PFSK-1 (cell line): ENCODE results near the gene EPN3.

Experiments
- FOXP2 ChIP-seq: optimal IDR thresholded peaks from 2 replicates; pipeline ENCODE3; 2011; ENCODE audit warnings: borderline replicate concordance, control low read depth, inconsistent platforms; ENCODE audit not compliant: insufficient read depth; ENCODE audit errors: extremely low read length, extremely low read depth
- POLR2AphosphoS5 ChIP-seq: IDR thresholded peaks from 2 replicates; pipeline ENCODE4 v1.6.1; 2012; ENCODE audit warnings: low read depth, mild to moderate bottlenecking, control low read depth, low read length, moderate library complexity
- SIN3A ChIP-seq: IDR thresholded peaks from 2 replicates; pipeline ENCODE4 v1.6.1; 2012; ENCODE audit warnings: mild to moderate bottlenecking, low read length, moderate library complexity, borderline replicate concordance; ENCODE audit not compliant: insufficient read depth
- TAF1 ChIP-seq: IDR thresholded peaks from 2 replicates; pipeline ENCODE4 v1.6.1; 2012; ENCODE audit warnings: low read length, control low read depth, borderline replicate concordance; ENCODE audit not compliant: insufficient read depth
- TF ChIP-seq, protein P1 (sequence below), 2 experiments: IDR thresholded peaks; 2 replicates each; pipeline versions ENCODE4 v1.6.1 to v1.8.0; 2011 to 2012; ENCODE audit warnings: low read depth in 2 of 2, low read length in 2 of 2, control low read depth in 1 of 2, inconsistent platforms in 1 of 2, mild to moderate bottlenecking in 1 of 2, moderate library complexity in 1 of 2; ENCODE audit not compliant: insufficient read depth in 1 of 2

DNA sequence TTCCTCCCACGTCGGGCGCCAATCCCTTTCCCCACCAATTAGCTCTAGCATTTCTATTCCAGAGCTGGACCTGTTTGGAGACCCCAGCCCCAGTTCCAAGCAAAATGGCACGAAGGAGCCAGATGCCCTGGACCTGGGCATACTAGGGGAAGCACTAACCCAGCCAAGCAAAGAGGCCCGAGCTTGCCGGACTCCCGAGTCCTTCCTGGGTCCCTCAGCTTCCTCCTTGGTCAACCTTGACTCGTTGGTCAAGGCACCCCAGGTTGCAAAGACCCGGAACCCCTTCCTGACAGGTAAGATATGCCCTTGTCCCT lies 8.8 kb downstream of the EPN3 start:
- TF ChIP-seq, protein P1, sequence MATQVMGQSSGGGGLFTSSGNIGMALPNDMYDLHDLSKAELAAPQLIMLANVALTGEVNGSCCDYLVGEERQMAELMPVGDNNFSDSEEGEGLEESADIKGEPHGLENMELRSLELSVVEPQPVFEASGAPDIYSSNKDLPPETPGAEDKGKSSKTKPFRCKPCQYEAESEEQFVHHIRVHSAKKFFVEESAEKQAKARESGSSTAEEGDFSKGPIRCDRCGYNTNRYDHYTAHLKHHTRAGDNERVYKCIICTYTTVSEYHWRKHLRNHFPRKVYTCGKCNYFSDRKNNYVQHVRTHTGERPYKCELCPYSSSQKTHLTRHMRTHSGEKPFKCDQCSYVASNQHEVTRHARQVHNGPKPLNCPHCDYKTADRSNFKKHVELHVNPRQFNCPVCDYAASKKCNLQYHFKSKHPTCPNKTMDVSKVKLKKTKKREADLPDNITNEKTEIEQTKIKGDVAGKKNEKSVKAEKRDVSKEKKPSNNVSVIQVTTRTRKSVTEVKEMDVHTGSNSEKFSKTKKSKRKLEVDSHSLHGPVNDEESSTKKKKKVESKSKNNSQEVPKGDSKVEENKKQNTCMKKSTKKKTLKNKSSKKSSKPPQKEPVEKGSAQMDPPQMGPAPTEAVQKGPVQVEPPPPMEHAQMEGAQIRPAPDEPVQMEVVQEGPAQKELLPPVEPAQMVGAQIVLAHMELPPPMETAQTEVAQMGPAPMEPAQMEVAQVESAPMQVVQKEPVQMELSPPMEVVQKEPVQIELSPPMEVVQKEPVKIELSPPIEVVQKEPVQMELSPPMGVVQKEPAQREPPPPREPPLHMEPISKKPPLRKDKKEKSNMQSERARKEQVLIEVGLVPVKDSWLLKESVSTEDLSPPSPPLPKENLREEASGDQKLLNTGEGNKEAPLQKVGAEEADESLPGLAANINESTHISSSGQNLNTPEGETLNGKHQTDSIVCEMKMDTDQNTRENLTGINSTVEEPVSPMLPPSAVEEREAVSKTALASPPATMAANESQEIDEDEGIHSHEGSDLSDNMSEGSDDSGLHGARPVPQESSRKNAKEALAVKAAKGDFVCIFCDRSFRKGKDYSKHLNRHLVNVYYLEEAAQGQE (IDR thresholded peaks at IDR 0.05; ENCODE audit: insufficient read depth in 1 of 2, low read depth in 2 of 2, low read length in 2 of 2): no peak
- TF ChIP-seq POLR2AphosphoS5 (no peak), TAF1 (no peak), SIN3A (no peak), FOXP2 (no peak)
